22Rv1 (cell line): ENCODE measurements around the gene GRAMD4.

Source experiments
- H3K27ac ChIP-seq: fragments of 450-650 bp; 2 replicates; pipeline ENCODE4 v1.5.1; 2017
- CTCF ChIP-seq: fragments of 450-650 bp; IDR thresholded peaks from 2 replicates; pipeline ENCODE4 v1.5.1; 2017; ENCODE audit warnings: mild to moderate bottlenecking
- ZFX ChIP-seq: fragments of 450-650 bp; IDR thresholded peaks from 2 replicates; pipeline ENCODE4 v1.6.1; 2017; ENCODE audit warnings: antibody characterized with exemption, borderline replicate concordance

GRAMD4 gene

DNA sequence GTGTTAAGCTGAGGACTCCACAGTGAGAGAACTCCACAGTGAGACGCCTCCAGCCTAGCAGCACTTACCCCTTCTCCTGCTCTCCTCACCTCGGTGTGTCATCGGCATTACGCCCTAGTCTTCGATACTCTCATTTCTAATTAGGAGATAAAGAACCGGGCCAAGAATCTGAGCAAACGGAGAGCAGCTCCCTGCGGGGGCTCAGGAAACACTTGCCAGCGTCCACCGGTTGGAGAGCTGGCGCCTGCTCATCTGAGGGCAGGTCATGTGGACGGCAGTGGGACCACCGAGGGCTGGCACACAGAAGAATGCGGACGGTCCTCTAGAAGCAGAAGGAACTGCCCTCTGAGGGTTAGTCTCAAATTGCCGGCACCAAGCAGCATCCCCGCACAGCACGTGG is 104.9 kb downstream of the GRAMD4 start:
- H3K27ac ChIP-seq = no peak overlapping the region
- TF ChIP-seq ZFX (no peak), CTCF (no peak)

GRCh38 chr22:46726066-46726985 is 106.1 kb downstream of the GRAMD4 start:
- no peak overlapping the region for H3K27ac ChIP-seq
- TF ChIP-seq ZFX = no peak
- no peak for TF ChIP-seq CTCF

GRCh38 chr22:46726986-46727317 is 106.8 kb downstream of the GRAMD4 start:
- H3K27ac ChIP-seq = no peak overlapping the region
- TF ChIP-seq ZFX = no peak
- no peak for TF ChIP-seq CTCF

DNA sequence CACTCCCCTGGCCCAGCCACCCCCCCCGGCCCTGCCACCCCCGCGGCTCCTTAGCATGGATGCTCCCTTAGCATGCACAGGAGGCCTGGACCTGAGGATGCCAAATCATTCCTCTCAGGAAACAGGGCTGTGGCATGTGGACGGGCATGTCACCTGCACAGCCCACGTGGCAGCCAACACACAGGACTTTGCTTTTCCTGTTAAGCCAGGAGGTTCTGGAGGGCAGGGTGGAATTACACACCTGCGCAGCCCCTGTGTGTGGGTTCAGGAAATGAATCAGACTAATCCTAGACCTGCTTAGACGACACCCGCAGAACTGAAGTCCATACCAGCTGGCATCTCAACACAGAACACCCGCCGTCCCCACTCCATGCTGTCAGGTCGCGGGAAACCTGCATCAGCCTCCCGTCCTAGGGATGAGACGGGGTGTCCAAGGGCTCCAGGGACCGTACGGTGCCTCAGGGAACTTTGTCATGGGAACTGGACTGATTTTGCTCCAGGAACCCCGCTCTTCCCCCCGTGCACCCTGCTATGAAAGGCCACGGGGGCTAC is 107.7 kb downstream of the GRAMD4 start:
- no peak for TF ChIP-seq CTCF
- no peak overlapping the region for H3K27ac ChIP-seq

DNA sequence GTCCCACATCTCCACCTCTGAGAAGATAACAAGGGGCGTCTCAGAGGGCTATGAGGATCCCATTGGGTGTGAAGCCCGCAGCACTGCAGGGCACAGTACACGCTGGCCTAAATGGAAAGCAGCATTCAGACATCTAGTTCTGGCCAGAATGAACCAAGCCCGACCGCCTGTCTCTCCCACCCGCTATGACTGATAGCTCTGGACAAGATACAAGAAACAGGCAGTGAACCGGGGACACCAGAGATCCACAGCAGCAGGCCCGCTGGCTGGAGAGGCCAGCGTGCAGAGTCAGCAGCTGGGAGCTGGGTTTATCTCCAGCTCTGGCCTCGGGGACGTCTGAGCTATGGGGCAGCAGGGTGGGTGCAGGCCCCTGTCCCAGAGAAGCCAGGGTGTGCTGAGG is 108.3 kb downstream of the GRAMD4 start:
- no peak overlapping the region for H3K27ac ChIP-seq
- TF ChIP-seq ZFX (no peak), CTCF (no peak)
